ENCODE results near the gene FCER1A.

The FCER1A gene

GRCh38 chr1:159302095-159302494 is at the start of gene FCER1A:
Gene FCER1A, plus strand, starts transcription at chr1:159302336. Its CDS starts 29 bp downstream, at chr1:159302365.
- no peak for TF ChIP-seq ZFX (IDR thresholded peaks at IDR 0.05; ENCODE audit: borderline replicate concordance)
- TF ChIP-seq, protein P1, sequence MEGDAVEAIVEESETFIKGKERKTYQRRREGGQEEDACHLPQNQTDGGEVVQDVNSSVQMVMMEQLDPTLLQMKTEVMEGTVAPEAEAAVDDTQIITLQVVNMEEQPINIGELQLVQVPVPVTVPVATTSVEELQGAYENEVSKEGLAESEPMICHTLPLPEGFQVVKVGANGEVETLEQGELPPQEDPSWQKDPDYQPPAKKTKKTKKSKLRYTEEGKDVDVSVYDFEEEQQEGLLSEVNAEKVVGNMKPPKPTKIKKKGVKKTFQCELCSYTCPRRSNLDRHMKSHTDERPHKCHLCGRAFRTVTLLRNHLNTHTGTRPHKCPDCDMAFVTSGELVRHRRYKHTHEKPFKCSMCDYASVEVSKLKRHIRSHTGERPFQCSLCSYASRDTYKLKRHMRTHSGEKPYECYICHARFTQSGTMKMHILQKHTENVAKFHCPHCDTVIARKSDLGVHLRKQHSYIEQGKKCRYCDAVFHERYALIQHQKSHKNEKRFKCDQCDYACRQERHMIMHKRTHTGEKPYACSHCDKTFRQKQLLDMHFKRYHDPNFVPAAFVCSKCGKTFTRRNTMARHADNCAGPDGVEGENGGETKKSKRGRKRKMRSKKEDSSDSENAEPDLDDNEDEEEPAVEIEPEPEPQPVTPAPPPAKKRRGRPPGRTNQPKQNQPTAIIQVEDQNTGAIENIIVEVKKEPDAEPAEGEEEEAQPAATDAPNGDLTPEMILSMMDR (IDR thresholded peaks at IDR 0.05) = no peak
- H3K27ac ChIP-seq = no peak within 1 kb of the TSS

GRCh38 chr1:159261311-159261710 is 40.8 kb upstream of the FCER1A start:
- no peak overlapping the region for H3K27ac ChIP-seq

DNA sequence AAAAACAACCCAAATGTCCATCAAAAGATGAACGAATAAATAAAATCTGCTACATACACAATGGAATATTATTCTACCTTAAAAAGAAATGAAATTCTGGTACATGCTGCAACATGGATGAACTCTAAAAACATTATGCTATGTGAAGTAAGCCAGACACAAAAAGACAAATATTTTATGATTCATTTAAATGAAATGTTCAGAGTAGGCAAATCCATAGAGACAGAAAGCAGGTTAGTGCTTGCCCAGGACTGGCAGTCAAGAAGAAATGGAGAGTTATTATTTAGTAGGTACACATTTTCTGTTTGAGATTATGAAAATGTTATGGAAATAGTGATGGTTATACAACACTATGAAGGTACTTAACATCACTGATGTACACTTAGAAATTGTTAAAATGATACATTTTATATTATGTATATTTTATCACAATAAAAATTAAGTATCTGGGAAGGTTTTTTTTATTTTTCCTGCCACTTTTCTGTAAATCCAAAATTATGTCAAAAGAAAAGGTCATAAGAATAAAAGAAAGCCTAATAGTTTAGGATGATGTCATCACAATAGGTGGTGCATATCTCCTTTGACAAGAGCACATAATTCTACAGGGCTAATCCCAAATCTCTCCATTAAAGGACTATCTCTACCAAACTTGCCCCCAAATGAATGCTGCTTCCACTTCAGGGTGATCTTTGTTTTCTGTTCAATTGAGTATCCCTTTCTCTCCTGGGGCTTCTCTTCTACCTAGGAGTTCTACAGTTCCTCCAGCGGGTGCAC is 40.2 kb upstream of the FCER1A start:
- H3K27ac ChIP-seq = no peak overlapping the region
- TF ChIP-seq, protein P1 (IDR thresholded peaks at IDR 0.05) = no peak
- no peak for TF ChIP-seq ZFX (IDR thresholded peaks at IDR 0.05; ENCODE audit: borderline replicate concordance)

More at GRCh38 chr1:159261311-159261710, 40.8 kb upstream of the FCER1A start:
- TF ChIP-seq ZFX (IDR thresholded peaks at IDR 0.05; ENCODE audit: borderline replicate concordance) = no peak
- TF ChIP-seq, protein P1 (IDR thresholded peaks at IDR 0.05) = no peak

GRCh38 chr1:159266832-159267231 is 35.3 kb upstream of the FCER1A start:
- TF ChIP-seq, protein P1 (IDR thresholded peaks at IDR 0.05) = no peak
- no peak for TF ChIP-seq ZFX (IDR thresholded peaks at IDR 0.05; ENCODE audit: borderline replicate concordance)
- no peak overlapping the region for H3K27ac ChIP-seq

- no peak overlapping the region for H3K27ac ChIP-seq
- no peak for TF ChIP-seq ZFX (IDR thresholded peaks at IDR 0.05; ENCODE audit: borderline replicate concordance)
- TF ChIP-seq, protein P1 (IDR thresholded peaks at IDR 0.05) = no peak
Observed at GRCh38 chr1:159274631-159275030, 27.5 kb upstream of the FCER1A start.

GRCh38 chr1:159275891-159276290 is 26.2 kb upstream of the FCER1A start:
- TF ChIP-seq ZFX (IDR thresholded peaks at IDR 0.05; ENCODE audit: borderline replicate concordance) = no peak
- TF ChIP-seq, protein P1 (IDR thresholded peaks at IDR 0.05) = no peak
- no peak overlapping the region for H3K27ac ChIP-seq

DNA sequence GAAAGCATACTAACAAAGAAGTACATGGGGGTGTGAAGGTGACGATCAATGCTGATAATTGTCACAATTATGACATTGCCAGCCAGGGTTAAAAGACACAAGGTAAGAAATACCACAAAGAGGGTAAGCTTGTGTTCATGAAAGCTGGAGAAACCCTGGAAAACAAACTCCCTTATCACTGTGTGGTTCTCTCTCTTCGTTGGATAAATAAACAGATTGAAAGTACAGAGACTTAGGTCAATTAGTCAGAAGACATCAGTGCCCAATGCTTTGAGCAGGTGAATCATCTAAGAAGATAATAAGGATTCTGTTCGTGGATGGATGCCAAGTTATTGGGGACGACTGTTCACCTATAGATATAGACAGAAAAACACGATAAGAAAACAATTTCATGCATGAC is 22.4 kb upstream of the FCER1A start:
- H3K27ac ChIP-seq = no peak overlapping the region
- TF ChIP-seq ZFX (IDR thresholded peaks at IDR 0.05; ENCODE audit: borderline replicate concordance) = no peak
- TF ChIP-seq, protein P1 (IDR thresholded peaks at IDR 0.05) = no peak

All from 22Rv1 (cell line).